HG03342 (cell line): ENCODE measurements around the gene CAMK2G.
A peak's percentile ranks its signal among the peaks of the same experiment; 100 is the strongest.

Source experiments
- ATAC-seq: cut with Tn5 transposase; IDR thresholded peaks from one replicate; pipeline ENCODE4 v1.9.1; 2021; ENCODE audit warnings: mild to moderate bottlenecking, moderate library complexity; ENCODE audit not compliant: unreplicated experiment

Gene CAMK2G

DNA sequence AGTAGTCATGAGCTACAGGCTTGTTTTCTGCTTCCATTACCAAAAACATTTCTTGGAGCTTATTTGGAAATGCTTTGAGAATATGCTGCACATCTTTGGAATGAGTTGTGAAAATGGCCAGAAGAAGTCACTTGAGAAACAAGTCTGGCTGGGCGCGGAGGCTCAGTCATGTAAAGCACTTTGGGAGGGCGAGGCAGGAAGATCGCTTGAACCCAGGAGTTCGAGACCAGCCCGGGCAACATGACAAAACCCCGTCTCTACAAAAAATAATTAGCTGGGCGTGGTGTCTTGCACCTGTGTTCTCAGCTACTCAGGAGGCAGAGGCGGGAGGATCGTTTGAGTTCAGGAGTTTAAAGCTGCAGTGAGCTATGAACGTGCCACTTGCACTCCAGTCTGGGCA is 93.4 kb downstream of the CAMK2G start:
- ATAC-seq = no peak

DNA sequence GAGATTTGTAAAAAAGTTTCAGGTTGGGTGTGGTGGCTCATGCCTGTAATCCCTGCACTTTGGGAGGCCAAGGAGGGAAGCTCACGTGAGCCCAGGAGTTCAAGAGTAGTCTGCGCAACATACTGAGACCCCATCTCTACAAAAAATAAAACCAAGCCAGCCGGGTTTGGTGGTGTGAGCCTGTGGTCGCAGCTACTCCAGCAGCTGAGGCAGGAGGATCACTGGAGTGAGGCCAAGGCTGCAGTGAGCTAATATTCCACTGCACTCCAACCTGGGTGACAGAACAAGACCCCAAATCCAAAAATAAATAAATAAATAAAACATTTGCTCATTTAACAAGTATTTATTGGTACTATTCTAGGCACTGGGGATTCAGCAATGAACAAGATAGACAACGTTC is 94.1 kb downstream of the CAMK2G start:
- no peak for ATAC-seq

DNA sequence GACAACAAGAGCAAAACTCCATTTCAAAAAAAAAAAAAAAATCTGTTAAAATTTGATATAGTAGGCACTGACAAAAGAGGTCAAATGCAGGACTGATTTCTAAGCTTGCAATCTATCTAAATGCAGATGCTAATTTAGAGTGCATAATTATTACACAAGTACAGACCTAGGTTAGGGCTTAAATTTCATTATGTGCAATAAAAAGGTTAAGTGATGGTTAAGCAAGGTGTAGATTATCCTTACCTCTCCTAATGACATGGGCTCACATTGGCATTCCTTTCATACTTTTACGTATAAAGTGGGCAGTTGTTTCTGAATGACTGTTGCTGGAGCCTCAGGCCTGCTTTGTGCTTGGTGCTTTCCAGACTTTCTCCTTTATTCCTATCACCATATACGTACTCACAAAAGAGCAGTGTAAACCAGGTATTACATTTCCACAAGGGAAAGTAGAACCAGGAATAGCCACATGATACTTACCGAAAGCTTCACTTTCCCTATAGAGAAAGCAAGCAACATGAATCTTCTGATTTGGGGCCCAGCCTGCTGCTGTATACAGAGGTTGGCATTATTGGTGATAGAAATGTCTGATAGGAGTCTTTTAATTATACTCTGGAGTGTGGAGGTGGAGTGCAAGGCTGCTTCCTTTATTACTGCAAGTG is 94.7 kb downstream of the CAMK2G start:
- ATAC-seq = no peak

DNA sequence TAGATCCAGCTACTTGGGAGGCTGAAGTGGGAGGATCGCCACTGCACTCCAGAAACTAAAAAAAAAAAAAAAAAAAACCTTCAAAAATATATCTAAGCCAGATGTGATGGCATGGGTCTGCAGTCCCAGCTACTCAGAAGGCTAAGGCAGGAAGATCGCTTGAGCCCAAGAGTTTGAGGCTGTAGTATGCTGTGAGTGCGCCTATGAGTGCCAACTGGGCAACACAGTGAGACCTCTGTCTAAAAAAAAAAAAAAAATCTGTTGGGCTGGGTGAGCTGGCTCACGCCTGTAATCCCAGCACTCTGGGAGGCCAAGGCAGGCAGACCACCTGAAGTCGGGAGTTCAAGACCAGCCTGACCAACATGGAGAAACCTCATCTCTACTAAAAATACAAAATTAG is 95.3 kb downstream of the CAMK2G start:
- ATAC-seq = no peak

DNA sequence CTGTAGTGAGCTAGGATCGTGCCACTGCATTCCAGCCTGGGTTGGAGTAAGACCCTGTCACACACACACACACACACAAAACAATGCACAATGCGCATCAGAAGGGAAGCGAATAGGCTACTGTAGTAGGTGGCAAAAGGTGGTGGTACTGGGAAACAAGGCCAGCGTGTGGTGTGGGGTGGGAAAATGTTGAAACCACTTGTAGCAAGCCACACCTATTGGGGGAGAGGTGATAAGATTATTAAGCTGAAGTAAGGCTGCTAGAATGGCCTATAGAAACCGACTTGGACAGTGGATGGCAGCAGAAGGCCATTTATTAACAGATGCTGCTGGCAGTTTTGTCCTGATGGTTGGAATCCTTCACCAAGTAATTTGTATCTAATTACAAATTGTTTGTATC is 99.7 kb downstream of the CAMK2G start:
- no peak for ATAC-seq

DNA sequence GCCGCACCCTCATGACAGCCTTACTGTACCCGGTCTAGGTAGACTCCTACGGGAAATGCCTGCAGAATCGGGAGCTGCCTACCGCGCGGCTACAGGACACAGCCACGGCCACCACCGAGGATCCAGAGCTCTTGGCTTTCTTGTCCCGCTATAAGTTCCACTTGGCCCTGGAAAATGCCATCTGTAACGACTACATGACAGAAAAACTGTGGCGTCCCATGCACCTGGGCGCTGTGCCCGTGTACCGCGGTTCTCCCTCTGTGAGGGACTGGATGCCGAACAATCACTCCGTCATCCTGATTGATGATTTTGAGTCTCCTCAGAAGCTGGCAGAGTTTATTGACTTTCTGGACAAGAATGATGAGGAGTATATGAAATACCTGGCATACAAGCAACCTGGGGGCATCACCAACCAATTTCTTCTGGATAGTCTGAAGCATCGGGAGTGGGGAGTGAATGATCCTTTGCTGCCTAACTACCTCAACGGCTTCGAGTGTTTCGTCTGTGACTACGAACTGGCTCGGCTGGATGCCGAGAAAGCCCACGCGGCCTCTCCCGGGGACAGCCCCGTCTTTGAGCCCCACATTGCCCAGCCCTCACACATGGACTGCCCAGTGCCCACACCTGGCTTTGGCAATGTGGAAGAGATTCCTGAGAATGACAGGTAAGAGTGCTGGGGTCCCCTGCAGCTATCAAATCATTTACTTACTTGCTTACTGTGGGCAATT is 101.0 kb downstream of the CAMK2G start:
- ATAC-seq = no peak

DNA sequence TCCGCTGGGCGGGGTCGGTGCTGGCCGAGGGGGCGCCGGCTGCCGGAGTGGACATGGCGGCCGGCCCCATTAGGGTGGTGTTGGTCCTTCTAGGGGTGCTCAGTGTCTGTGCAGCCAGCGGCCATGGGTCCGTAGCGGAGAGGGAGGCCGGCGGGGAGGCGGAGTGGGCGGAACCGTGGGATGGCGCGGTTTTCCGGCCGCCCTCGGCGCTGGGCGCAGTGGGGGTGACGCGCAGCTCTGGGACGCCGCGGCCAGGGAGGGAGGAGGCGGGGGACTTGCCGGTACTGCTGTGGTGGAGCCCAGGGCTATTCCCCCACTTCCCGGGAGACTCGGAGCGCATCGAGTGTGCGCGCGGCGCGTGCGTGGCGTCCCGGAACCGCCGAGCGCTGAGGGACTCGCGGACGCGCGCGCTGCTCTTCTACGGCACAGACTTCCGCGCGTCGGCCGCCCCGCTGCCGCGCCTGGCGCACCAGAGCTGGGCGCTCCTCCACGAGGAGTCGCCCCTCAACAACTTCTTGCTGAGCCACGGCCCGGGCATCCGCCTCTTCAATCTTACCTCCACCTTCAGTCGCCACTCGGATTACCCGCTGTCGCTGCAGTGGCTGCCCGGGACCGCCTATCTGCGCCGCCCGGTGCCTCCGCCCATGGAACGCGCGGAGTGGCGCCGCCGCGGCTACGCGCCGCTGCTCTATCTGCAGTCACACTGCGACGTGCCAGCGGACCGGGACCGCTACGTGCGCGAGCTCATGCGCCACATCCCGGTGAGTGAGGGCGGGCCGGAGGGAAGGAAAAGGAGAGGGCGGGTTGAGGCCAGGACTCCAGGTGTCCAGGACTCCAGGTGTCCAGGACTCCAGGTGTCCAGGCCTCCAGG is 101.8 kb downstream of the CAMK2G start:
- peak; percentile 59 for ATAC-seq

DNA sequence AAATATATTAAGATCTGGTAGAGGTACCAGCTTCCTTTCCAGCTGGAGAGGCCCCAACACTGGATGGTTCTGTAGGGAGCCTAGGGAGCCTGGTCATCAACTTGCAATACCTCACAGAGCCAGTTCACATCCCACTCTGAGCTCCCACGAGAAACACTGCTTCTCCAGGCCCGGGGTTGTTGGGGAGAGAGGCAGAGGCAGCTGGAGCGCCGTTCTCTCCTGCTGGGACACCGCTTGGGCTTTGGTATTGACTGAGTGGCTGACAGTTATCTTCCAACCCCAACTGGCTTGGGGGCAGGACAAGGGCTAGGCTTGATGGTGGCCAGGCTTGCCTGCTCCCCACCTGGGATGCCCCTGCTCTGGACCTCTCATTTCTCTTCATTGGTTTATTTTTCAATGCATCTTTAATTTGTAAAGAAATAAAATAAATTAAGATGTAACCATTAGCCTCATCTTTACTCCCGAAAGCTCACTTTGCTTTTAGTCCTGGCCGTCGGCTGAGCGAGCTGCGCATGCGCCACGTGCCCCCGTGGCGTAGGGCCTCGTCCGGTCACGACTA is 102.6 kb downstream of the CAMK2G start:
- no peak for ATAC-seq

DNA sequence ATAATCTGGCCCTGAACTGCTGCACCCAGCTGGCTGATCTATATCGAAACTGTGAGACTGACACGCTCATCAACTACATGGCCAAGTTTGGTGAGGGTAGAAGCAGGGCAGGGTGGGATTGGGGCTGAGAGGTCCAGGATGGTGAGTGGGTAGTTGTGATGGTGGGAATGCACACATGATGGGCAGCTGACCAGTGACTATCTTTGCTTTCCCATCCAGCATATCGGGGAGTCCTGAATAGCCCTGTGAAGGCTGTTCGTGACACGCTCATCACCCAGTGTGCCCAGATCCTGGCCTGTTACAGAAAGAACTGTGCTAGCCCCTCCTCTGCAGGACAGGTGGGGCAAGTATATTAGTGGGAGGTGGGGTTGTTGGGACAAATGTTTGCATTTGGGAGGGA is 105.0 kb downstream of the CAMK2G start:
- no peak for ATAC-seq

DNA sequence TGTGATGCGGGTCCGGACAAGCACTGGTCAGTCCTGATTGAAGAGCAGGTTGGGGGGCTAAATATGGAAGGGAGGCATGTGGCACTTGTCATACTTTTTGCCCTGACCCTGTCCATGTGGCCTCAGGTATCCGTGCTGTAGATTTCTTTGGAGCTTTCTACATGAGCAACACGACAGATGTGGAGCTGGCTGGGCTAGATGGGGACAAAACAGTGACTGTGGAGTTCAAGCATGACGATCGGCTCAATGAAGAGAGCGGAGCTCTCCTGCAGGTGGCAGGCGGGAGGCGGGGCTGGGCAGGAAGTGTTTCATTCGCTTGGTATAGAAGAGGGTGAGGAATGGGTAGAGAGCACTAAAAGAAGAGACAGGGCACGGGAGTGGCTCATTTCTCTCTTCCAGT is 105.5 kb downstream of the CAMK2G start:
- no peak for ATAC-seq

DNA sequence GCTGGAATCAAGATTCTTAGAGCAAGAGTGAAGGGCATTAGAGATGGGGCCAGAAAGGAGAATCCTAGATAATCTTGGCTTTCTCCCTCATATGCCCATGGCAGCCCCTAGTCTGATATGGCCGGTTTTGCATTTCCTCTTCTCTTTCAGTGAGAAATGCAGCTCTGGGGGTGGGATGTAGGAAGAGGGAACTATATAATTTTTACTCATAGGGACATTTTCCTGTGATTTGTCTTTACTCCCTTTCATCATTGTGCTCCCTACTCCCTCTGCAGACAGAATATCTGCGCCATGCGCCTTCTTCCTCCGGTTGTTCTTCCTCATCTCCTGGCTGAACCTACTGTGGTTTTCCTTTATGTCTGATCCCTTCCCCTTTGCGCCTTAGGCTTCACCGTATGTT is 109.3 kb downstream of the CAMK2G start:
- ATAC-seq = no peak

DNA sequence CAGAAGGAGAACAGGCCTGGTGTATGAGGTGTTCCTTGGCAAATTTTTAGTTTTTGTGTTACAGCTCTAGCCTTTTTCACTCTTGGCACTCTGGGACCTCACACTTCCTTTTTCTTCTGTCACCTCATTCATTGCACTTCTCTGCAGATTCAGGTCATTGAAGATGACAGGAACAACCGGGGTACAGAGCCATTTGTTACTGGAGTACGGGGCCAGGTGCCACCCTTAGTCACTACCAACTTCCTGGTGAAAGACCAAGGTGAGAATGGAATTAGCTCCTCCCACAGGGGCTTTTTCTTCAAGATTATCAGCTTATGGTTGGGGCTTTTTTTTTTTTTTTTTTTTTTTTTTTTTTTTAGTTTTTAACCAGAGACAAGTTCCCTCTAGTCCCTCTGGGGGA is 111.0 kb downstream of the CAMK2G start:
- no peak for ATAC-seq

DNA sequence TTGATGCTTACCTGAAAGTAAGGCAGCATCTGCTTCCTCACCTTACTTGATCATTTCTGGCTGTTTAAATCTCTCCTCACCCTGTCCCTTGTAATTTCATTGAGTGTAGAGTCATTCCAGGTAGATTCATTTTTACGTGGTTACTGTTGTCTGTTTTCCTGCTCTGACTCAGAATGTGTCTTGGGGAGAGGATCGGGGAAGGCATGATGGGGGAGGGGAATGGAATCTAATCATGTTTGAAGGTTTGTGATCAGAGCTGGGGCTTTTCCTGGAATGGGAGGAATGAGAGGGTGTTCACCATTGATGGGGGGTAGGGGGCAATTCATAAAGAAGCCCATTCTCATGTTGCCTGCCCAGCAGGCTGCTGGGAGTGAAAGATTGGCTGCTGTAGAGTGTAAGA is 111.4 kb downstream of the CAMK2G start:
- no peak for ATAC-seq
